ENCODE data around the gene BCL2L15. TPM values are rescaled to one million over a fixed set of nuclear protein-coding genes. Genes with fewer than 3 reads are reported as not detected.
A peak's percentile ranks its signal among the peaks of the same experiment; 100 is the strongest.

The BCL2L15 gene
- total RNA-seq, 2 donors from 2014 or later: 0.14 to 1.7 TPM

DNA sequence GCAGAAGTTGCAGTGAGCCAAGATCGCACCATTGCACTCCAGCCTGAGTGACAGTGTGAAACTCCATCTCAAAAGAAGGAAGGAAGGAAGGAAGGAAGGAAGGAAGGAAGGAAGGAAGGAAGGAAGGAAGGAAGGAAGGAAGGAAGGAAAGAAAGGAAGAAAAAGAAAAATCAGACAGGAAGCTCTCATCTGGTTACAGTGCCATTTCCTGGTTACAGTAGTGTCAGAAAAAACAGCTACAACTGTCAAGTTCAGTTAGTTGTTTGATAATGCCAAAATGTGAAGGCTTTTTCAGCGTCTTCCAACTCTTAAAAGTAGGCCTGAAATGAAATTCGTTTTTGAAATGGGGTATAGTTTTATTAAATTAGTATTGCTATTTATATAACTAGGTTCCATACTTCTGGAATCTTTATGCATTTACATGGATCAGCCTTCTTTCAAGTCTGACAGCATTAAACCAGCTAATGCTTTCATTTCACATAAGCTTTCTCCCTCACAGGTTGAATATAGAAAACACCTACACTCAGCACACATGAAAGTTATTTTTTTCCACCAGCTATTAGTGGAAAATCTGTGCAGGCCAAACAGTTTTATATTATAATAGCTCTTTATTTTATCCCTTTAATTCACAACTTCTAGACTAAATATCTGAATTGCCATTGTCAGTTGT lies 37.1 kb downstream of the BCL2L15 start:
- Histone ChIP-seq H3K27ac (no peak overlapping the region), H3K4me1 (ENCODE audit: control insufficient read depth in 1 of 2, low read depth in 2 of 2) (no peaks in the 10 kb centered on the region), H3K27me3 (replicated peaks; ENCODE audit: insufficient read depth) (no peaks in the 10 kb centered on the region), H3K4me3 (no peak overlapping the region), H3K9me3 (no peaks in the 10 kb centered on the region), H3K36me3 (no peaks in the 10 kb centered on the region)
- DNase-seq (ENCODE audit: low spot score): no peak
- TF ChIP-seq, protein P1, sequence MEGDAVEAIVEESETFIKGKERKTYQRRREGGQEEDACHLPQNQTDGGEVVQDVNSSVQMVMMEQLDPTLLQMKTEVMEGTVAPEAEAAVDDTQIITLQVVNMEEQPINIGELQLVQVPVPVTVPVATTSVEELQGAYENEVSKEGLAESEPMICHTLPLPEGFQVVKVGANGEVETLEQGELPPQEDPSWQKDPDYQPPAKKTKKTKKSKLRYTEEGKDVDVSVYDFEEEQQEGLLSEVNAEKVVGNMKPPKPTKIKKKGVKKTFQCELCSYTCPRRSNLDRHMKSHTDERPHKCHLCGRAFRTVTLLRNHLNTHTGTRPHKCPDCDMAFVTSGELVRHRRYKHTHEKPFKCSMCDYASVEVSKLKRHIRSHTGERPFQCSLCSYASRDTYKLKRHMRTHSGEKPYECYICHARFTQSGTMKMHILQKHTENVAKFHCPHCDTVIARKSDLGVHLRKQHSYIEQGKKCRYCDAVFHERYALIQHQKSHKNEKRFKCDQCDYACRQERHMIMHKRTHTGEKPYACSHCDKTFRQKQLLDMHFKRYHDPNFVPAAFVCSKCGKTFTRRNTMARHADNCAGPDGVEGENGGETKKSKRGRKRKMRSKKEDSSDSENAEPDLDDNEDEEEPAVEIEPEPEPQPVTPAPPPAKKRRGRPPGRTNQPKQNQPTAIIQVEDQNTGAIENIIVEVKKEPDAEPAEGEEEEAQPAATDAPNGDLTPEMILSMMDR (IDR thresholded peaks at IDR 0.05): no peak
- ATAC-seq (ENCODE audit: insufficient number of reproducible peaks, low FRiP score, low read depth): no peak

DNA sequence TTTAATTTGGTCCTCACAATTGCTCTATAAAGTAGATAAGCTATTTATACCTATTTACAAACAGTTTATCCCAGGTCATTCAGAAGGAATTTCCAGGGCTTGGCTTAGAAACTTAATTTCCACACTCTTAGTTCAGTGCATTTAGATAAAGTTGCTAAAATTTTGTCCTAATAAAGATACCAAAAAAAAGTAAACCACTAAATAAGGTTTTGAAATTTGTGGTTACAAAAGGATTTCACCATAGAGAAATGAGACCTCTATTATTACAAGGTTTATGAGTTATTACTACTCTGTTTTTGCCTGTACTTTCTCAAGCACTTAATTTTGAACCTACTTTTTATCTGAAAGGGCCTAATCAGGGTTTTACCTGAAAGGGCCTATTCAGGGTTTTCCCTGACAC lies 38.3 kb downstream of the BCL2L15 start:
- Histone ChIP-seq H3K27me3 (replicated peaks; ENCODE audit: insufficient read depth) (no peaks in the 10 kb centered on the region), H3K4me3 (no peak overlapping the region), H3K4me1 (ENCODE audit: control insufficient read depth in 1 of 2, low read depth in 2 of 2) (no peaks in the 10 kb centered on the region), H3K9me3 (no peaks in the 10 kb centered on the region), H3K36me3 (no peaks in the 10 kb centered on the region), H3K27ac (no peak overlapping the region)
- no peak for DNase-seq (ENCODE audit: low spot score)
- TF ChIP-seq, protein P1 (IDR thresholded peaks at IDR 0.05): no peak
- ATAC-seq (ENCODE audit: insufficient number of reproducible peaks, low FRiP score, low read depth): no peak

DNA sequence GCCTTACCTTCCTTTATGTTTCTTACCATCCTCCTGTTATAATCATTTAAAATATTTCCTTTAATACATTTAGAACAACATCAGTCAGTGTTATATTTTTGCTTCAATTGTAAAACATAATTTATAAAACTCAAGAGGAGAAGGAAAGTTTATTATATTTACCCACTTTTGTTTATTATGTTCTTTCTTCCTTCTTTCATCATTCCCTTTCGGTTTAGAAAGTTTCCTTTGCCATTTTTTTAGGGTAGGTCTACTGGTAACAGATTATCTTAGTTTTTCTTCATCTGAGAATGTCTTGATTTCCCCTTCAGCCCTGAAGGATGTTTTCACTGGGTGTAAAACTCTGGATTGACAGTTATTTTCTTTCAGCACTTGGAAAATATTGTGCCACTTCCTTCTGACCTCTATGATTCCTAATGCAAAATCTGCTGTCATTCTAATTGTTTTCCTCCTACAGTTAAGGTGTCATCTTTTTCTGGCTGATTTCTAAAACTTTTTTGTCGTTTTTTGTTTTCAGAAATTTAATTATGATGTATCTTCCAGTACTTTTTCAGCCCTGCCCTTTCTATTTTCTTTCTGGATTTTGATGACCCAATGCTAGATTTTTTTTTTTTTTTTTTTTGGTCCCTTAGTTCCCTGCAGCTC lies 40.9 kb downstream of the BCL2L15 start:
- no peak for DNase-seq (ENCODE audit: low spot score)
- no peak overlapping the region for H3K27ac ChIP-seq
- H3K4me1 ChIP-seq (ENCODE audit: control insufficient read depth in 1 of 2, low read depth in 2 of 2): no peaks in the 10 kb centered on the region
- no peak overlapping the region for H3K4me3 ChIP-seq
- H3K36me3 ChIP-seq: no peaks in the 10 kb centered on the region
- H3K27me3 ChIP-seq (replicated peaks; ENCODE audit: insufficient read depth): no peaks in the 10 kb centered on the region
- no peaks in the 10 kb centered on the region for H3K9me3 ChIP-seq
- TF ChIP-seq, protein P1 (IDR thresholded peaks at IDR 0.05): no peak
- no peak for ATAC-seq (ENCODE audit: insufficient number of reproducible peaks, low FRiP score, low read depth)

DNA sequence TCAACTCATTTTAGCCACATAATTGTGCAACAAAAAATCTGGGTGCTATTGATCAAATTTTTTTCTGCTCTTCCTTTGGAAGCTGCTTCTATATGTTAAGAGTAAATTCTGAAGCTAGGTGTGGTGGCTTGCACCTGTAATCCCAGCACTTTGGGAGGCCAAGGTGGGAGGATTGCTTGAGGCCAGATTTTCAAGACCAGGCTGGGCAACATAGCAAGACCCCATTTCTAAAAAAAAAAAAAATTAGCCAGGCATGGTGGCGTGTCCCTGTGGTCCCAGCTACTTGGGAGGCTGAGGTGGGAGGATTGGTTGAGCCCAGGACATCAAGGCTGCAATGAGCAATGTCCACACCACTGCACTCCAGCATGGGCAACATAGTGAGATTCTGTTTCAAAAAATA lies 50.8 kb downstream of the BCL2L15 start:
- TF ChIP-seq, protein P1 (IDR thresholded peaks at IDR 0.05): no peak
- Histone ChIP-seq H3K9me3 (no peaks in the 10 kb centered on the region), H3K4me3 (no peak overlapping the region), H3K27me3 (replicated peaks; ENCODE audit: insufficient read depth) (no peaks in the 10 kb centered on the region), H3K4me1 (ENCODE audit: control insufficient read depth in 1 of 2, low read depth in 2 of 2) (no peaks in the 10 kb centered on the region), H3K36me3 (no peaks in the 10 kb centered on the region), H3K27ac (no peak overlapping the region)
- ATAC-seq (ENCODE audit: insufficient number of reproducible peaks, low FRiP score, low read depth) (no peak), DNase-seq (ENCODE audit: low spot score) (no peak)

DNA sequence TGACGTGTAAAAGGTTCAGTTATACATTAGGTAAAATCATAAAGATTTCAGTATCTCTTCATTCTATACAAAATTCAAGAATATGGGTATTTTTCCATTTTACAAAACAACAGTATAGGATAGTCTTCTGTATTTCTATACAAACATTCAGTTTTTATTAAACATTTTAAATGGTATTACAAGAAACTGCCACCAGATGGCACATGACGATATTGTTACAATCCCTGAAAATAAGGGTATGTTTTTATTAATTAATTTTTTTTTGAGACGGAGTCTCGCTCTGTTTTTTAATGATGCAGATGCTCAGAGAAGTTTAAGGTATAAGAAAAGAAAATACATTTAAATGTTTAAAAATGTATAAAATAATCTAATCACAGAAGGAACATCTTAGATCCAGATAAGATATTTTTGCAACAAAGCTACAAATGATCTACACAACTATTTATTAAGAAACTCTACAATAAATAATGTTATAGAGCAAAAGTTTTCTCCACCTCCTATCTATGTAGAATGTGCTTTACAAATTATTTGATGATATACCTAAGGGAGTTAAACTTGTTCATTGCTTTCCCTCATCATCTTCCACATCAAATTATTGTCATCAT lies 51.6 kb downstream of the BCL2L15 start:
- ATAC-seq (ENCODE audit: insufficient number of reproducible peaks, low FRiP score, low read depth): no peak
- Histone ChIP-seq H3K4me1 (ENCODE audit: control insufficient read depth in 1 of 2, low read depth in 2 of 2) (no peaks in the 10 kb centered on the region), H3K9me3 (no peaks in the 10 kb centered on the region), H3K27ac (no peak overlapping the region), H3K36me3 (no peaks in the 10 kb centered on the region), H3K27me3 (replicated peaks; ENCODE audit: insufficient read depth) (no peaks in the 10 kb centered on the region), H3K4me3 (no peak overlapping the region)
- TF ChIP-seq, protein P1 (IDR thresholded peaks at IDR 0.05): peak; percentile 62
- no peak for DNase-seq (ENCODE audit: low spot score)
